Osteoblast (primary cell): ENCODE results near the gene UCK1. TPM values are rescaled to one million over a fixed set of nuclear protein-coding genes. Genes with fewer than 3 reads are reported as not detected.

Experiments
- DNase-seq: peaks from one replicate; pipeline ENCODE4 v3.0.0; 2011; ENCODE audit warnings: low spot score, mixed read lengths; ENCODE audit not compliant: insufficient read length; ENCODE audit errors: missing footprints
- H2AFZ ChIP-seq: 2 replicates; pipeline ENCODE4 v1.6.0; 2011; ENCODE audit warnings: mild to moderate bottlenecking, low read length
- H3K27ac ChIP-seq: 2 replicates; pipeline ENCODE4 v1.5.1; 2011; ENCODE audit warnings: mild to moderate bottlenecking, low read depth, low read length, moderate library complexity
- H3K27me3 ChIP-seq: 2 replicates; pipeline ENCODE4 v1.6.0; 2012; ENCODE audit warnings: mild to moderate bottlenecking, control low read depth, inconsistent platforms, low read length, moderate library complexity; ENCODE audit not compliant: insufficient read depth
- H3K36me3 ChIP-seq: 2 replicates; pipeline ENCODE4 v1.5.1; 2011; ENCODE audit warnings: mild to moderate bottlenecking, low read length, control low read depth, moderate library complexity; ENCODE audit not compliant: insufficient read depth
- H3K4me1 ChIP-seq: 2 replicates; pipeline ENCODE4 v1.5.1; 2011; ENCODE audit warnings: mild to moderate bottlenecking, low read length, control low read depth, moderate library complexity; ENCODE audit not compliant: insufficient read depth
- H3K4me2 ChIP-seq: 2 replicates; pipeline ENCODE4 v1.6.0; 2011; ENCODE audit warnings: mild to moderate bottlenecking, low read length; ENCODE audit not compliant: insufficient read depth
- H3K4me3 ChIP-seq: fragments of 200-600 bp; sonication (generic); 3 replicates; pipeline ENCODE4 v1.5.1; 2012; ENCODE audit warnings: mild to moderate bottlenecking, low read length, inconsistent platforms; ENCODE audit not compliant: insufficient read depth
- H3K79me2 ChIP-seq: 2 replicates; pipeline ENCODE4 v1.6.0; 2012; ENCODE audit warnings: mild to moderate bottlenecking, low read length, control low read depth, inconsistent platforms; ENCODE audit not compliant: insufficient read depth
- H3K9me3 ChIP-seq: 2 replicates; pipeline ENCODE4 v1.5.1; 2011; ENCODE audit warnings: low read depth, low read length, control low read depth
- H4K20me1 ChIP-seq: 2 replicates; pipeline ENCODE4 v1.6.0; 2012; ENCODE audit warnings: mild to moderate bottlenecking, low read length, control low read depth; ENCODE audit not compliant: insufficient read depth
- CTCF ChIP-seq: IDR thresholded peaks from 2 replicates; pipeline ENCODE4 v1.5.1; 2011; ENCODE audit warnings: mild to moderate bottlenecking, low read depth, low read length, moderate library complexity; ENCODE audit errors: extremely low read depth
- total RNA-seq: library from RNA; depleted of rRNA; stranded (reverse); fragments of >200 nt; gene quantifications from 2 replicates; pipeline ENCODE4 v1.2.3, GENCODE V29; 2012

Gene UCK1
- total RNA-seq, 1 donor, result 19.5 TPM

GRCh38 chr9:131575946-131576853, 45.1 kb upstream of the UCK1 start:
- Histone ChIP-seq H3K79me2 (no peaks in the 10 kb centered on the region), H3K27ac (no peak overlapping the region), H4K20me1 (no peaks in the 10 kb centered on the region), H3K4me1 (no peaks in the 10 kb centered on the region), H2AFZ (no peak overlapping the region), H3K9me3 (no peaks in the 10 kb centered on the region), H3K4me2 (no peak overlapping the region), H3K4me3 (no peak overlapping the region), H3K27me3 (no peaks in the 10 kb centered on the region), H3K36me3 (peaks cover 5% of the 10 kb centered on the region)
- peak; percentile 45 for DNase-seq
- TF ChIP-seq CTCF, result no peak

GRCh38 chr9:131574730-131575640, 43.9 kb upstream of the UCK1 start:
- no peaks in the 10 kb centered on the region for H3K4me1 ChIP-seq
- no peak overlapping the region for H3K4me2 ChIP-seq
- no peak overlapping the region for H2AFZ ChIP-seq
- H4K20me1 ChIP-seq, result no peaks in the 10 kb centered on the region
- no peaks in the 10 kb centered on the region for H3K27me3 ChIP-seq
- no peaks in the 10 kb centered on the region for H3K9me3 ChIP-seq
- no peaks in the 10 kb centered on the region for H3K36me3 ChIP-seq
- H3K27ac ChIP-seq, result no peak overlapping the region
- TF ChIP-seq CTCF, result no peak
- H3K4me3 ChIP-seq, result no peak overlapping the region
- DNase-seq, result peak; percentile 55
- no peaks in the 10 kb centered on the region for H3K79me2 ChIP-seq

GRCh38 chr9:131567910-131568309, 36.8 kb upstream of the UCK1 start:
- Histone ChIP-seq H3K4me1 (no peaks in the 10 kb centered on the region), H3K27ac (no peak overlapping the region), H3K36me3 (no peaks in the 10 kb centered on the region), H3K9me3 (no peaks in the 10 kb centered on the region), H4K20me1 (no peaks in the 10 kb centered on the region), H3K27me3 (no peaks in the 10 kb centered on the region), H3K4me2 (no peak overlapping the region), H3K79me2 (no peaks in the 10 kb centered on the region), H3K4me3 (no peak overlapping the region), H2AFZ (no peak overlapping the region)
- TF ChIP-seq CTCF, result no peak
- peak; percentile 43 for DNase-seq

GRCh38 chr9:131566158-131566557, 35.1 kb upstream of the UCK1 start:
- Histone ChIP-seq H3K27me3 (no peaks in the 10 kb centered on the region), H3K79me2 (no peaks in the 10 kb centered on the region), H3K4me3 (no peak overlapping the region), H3K4me2 (no peak overlapping the region), H3K27ac (no peak overlapping the region), H3K4me1 (peaks cover 4% of the 10 kb centered on the region), H2AFZ (no peak overlapping the region), H3K36me3 (no peaks in the 10 kb centered on the region), H3K9me3 (no peaks in the 10 kb centered on the region), H4K20me1 (no peaks in the 10 kb centered on the region)
- DNase-seq, result no peak
- TF ChIP-seq CTCF, result no peak
